Measurements from ENCODE around the gene NOL7. TPM values are rescaled to one million over a fixed set of nuclear protein-coding genes. Genes with fewer than 3 reads are reported as not detected.

Gene NOL7
- total and polyA plus RNA-seq, 12 donors, result 42.4 to 111 (median 69.7) TPM

DNA sequence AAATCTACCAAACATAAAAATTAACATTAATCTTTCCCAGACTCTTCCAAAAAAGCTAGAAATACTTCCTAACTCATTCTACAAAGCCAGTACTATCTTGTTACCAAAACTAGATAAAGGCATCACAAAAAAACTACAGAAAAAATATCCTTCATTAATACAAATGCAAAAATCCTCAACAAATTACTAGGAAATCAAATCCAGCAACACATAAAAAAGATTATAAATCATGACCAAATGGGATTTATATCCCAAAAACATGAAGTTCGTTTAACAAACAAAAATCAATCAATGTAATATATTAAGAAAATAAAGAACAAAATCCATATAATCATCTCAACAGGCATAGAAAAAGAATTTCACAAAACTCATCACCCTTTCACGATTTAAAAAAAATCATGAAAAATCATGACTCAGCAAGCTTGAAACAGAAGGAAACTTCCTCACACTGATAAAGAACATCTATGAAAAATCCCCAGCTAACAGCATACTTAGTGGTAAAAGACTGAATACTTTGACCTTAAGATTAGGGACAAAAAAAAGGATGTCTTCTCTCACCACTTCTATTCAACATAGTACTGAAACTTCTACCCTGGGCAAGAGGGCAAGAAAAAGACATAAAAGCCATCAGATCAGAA, 53.3 kb downstream of the NOL7 start:
- no peaks in the 10 kb centered on the region for H3K9me3 ChIP-seq (replicated peaks in 1 of 3)
- no peak for DNase-seq
- no peak overlapping the region for H3K4me3 ChIP-seq
- no peak for TF ChIP-seq POLR2A (IDR thresholded peaks at IDR 0.05)
- TF ChIP-seq, protein P1, sequence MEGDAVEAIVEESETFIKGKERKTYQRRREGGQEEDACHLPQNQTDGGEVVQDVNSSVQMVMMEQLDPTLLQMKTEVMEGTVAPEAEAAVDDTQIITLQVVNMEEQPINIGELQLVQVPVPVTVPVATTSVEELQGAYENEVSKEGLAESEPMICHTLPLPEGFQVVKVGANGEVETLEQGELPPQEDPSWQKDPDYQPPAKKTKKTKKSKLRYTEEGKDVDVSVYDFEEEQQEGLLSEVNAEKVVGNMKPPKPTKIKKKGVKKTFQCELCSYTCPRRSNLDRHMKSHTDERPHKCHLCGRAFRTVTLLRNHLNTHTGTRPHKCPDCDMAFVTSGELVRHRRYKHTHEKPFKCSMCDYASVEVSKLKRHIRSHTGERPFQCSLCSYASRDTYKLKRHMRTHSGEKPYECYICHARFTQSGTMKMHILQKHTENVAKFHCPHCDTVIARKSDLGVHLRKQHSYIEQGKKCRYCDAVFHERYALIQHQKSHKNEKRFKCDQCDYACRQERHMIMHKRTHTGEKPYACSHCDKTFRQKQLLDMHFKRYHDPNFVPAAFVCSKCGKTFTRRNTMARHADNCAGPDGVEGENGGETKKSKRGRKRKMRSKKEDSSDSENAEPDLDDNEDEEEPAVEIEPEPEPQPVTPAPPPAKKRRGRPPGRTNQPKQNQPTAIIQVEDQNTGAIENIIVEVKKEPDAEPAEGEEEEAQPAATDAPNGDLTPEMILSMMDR (IDR thresholded peaks at IDR 0.05), result no peak
- no peaks in the 10 kb centered on the region for H3K36me3 ChIP-seq (replicated peaks in 1 of 2)
- WGBS, 4 donors, result 47 to 56% (median 51%) methylated on average over 2 of the region's 2 CpGs
- no peaks in the 10 kb centered on the region for H3K27me3 ChIP-seq
- intact Hi-C loops (cut with DNase I), result no loop called here
- no peak overlapping the region for H3K27ac ChIP-seq
- peaks cover 0 to 42% of the 10 kb centered on the region in 2 donors for H3K4me1 ChIP-seq (replicated peaks in 1 of 2)

DNA sequence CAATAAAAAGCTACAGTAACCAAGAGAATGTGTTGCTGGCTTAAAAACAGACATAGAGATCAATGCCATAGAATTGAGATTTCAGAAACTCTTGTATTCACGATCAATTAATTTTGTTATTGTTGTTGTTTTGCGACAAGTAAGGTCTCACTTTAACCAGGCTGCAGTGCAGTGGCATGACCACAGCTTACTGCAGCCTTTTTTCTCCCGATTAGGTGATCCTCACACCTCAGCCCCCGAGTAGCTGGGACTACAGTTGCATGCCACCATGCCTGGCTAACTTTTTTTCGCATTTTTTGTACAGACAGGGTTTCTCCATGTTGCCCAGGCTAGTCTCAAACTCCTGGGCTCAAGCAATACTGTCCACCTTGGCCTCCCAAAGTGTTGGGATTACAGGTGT, 54.3 kb downstream of the NOL7 start:
- H3K4me3 ChIP-seq, result no peak overlapping the region
- intact Hi-C loops (cut with DNase I), result no loop called here
- H3K27ac ChIP-seq, result no peak overlapping the region
- DNase-seq, result no peak
- TF ChIP-seq POLR2A (IDR thresholded peaks at IDR 0.05), result no peak
- 96 to 98% (median 97%) methylated on average over 5 of the region's 5 CpGs for WGBS, 4 donors
- H3K9me3 ChIP-seq (replicated peaks in 1 of 3), result no peaks in the 10 kb centered on the region
- no peaks in the 10 kb centered on the region for H3K27me3 ChIP-seq
- no peaks in the 10 kb centered on the region for H3K36me3 ChIP-seq (replicated peaks in 1 of 2)
- peaks cover 0 to 31% of the 10 kb centered on the region in 2 donors for H3K4me1 ChIP-seq (replicated peaks in 1 of 2)

Other genes with a start within 250 kb of the NOL7 start
- 1 to 10 TPM; 2.5 to 7.7 (median 5.1) TPM for gene GFOD1, start 127.7 kb upstream of the NOL7 start, total RNA-seq
- gene GFOD1, start 127.7 kb upstream of the NOL7 start, polyA plus RNA-seq, result 1 to 10 TPM; 1.9 to 4.3 (median 3.3) TPM
- gene SIRT5, start 40.7 kb upstream of the NOL7 start, total RNA-seq, result 10 to 100 TPM in 6 of 9 donors, 1 to 10 TPM in 3; 6.6 to 18.2 (median 11.8) TPM
- gene SIRT5, start 40.7 kb upstream of the NOL7 start, polyA plus RNA-seq, result 10 to 100 TPM in 1 of 3 donors, 1 to 10 TPM in 2; 7.1 to 11.6 (median 7.2) TPM
- gene RANBP9, start 96.5 kb downstream of the NOL7 start, total RNA-seq, result 10 to 100 TPM; 30.8 to 63.1 (median 38.7) TPM
- 10 to 100 TPM; 20.1 to 57.7 (median 26.4) TPM for gene RANBP9, start 96.5 kb downstream of the NOL7 start, polyA plus RNA-seq
- gene MCUR1, start 199.2 kb downstream of the NOL7 start, total RNA-seq, result 10 to 100 TPM in 7 of 9 donors, 1 to 10 TPM in 2; 7.0 to 18.1 (median 13.0) TPM
- gene MCUR1, start 199.2 kb downstream of the NOL7 start, polyA plus RNA-seq, result 10 to 100 TPM; 15.5 to 24.5 (median 20.9) TPM